ENCODE measurements around the gene SOX5.

- TF ChIP-seq CTCF (IDR thresholded peaks at IDR 0.05; ENCODE audit: low read depth, low read length) (no peak), POLR2A (IDR thresholded peaks at IDR 0.05; ENCODE audit: extremely low read depth, insufficient read length) (no peak), MYC (IDR thresholded peaks at IDR 0.05; ENCODE audit: low read depth, low read length) (no peak), MAX (IDR thresholded peaks at IDR 0.05; ENCODE audit: low read depth, low read length) (no peak)
Measured at GRCh38 chr12:23559268-23559753, 390.2 kb downstream of the SOX5 start.

Data from NB4 (cell line).